ENCODE measurements around the gene ACAA2. TPM values are rescaled to one million over a fixed set of nuclear protein-coding genes. Genes with fewer than 3 reads are reported as not detected.

Gene ACAA2
- total and polyA plus RNA-seq, 10 of the 15 experiments (the other 5 are each of a cell fraction or from before 2014, with no cell fraction given), result 43.1 to 134 (median 64.6) TPM

DNA sequence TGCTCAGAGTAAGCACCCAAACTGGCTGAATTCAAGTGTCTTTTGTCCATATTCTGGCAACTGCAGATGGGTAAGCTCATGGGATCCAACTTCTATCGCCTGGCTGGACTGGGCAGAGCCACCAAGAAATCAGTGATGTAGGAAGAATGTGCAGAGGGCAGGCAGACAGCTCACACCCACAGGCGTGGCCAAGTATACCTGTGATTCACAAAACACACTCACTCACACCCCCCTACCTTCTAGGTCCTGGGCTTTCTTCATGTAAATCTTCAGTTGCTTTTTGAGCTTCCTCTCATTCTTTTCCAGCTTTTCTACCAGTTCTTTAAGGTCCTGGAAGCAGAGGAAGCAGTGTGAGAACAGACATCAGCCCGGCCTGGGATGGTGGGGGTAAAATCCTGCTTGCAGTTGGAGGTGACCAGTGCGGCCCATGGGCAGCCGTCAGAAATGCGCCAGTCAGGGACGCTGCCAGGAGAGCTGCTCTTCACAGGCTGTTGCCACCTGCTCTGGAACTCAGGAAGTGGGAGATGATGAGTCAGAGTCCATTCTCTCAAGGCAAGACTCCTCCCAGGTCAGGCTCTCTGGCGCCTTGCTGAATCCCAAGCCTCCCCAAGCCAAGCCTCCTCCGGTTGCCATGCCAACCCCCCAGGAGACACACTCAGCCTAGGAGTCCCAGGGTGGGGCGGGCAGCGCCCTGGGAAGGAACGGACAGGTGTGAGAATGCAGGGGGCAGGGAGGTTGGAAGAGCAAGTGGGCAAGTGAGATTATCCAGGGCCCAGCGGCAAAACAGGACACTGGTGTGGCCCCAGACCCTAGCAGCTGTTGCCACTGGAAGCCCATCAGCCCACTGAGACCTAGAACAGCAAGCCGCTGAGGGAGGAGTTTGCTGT, 36.2 kb upstream of the ACAA2 start:
- Histone ChIP-seq H3K9ac (ENCODE audit: control insufficient read depth, insufficient read depth, low read length) (no peak overlapping the region), H3K79me2 (ENCODE audit: control insufficient read depth, insufficient read depth, low read length) (no peaks in the 10 kb centered on the region), H3K4me1 (ENCODE audit: control insufficient read depth, insufficient read depth, low read length) (no peaks in the 10 kb centered on the region), H2AFZ (ENCODE audit: control insufficient read depth, low read depth, low read length) (no peak overlapping the region), H3K9me3 (replicated peaks; ENCODE audit: control insufficient read depth, insufficient read depth, low read length) (no peaks in the 10 kb centered on the region), H3K27ac (ENCODE audit: control insufficient read depth, insufficient read depth) (no peak overlapping the region), H3K27me3 (replicated peaks in 1 of 2; ENCODE audit: control insufficient read depth in 2 of 2, insufficient read depth in 2 of 2, low read length in 1 of 2) (peaks cover 0 to 3% of the 10 kb centered on the region in 2 experiments; a peak in 1 of 4 replicates), H3K4me3 (no peak overlapping the region), H3K4me2 (ENCODE audit: control insufficient read depth, insufficient read depth) (no peak overlapping the region), H4K20me1 (ENCODE audit: control insufficient read depth, insufficient read depth) (no peaks in the 10 kb centered on the region), H3K36me3 (ENCODE audit: control insufficient read depth in 2 of 2, insufficient read depth in 2 of 2, low read length in 1 of 2) (no peaks in the 10 kb centered on the region)
- CTCF ChIA-PET, result no interaction called here
- FAIRE-seq (no peak), DNase-seq (ENCODE audit: low read depth, low spot score) (no peak), ATAC-seq (no peak)
- SMC1A ChIA-PET (ENCODE audit: uncharacterized antibody, unreplicated experiment), result interaction anchor here (0.8 kb wide), 1 partner anchor 15 kb away, joined by 3 read pairs; no protein-coding TSS in a partner anchor
- no TSS peak for BruUV-seq (replicated peaks)
- WGBS (ENCODE audit: insufficient coverage, insufficient replicate concordance, low lambda C conversion rate, missing lambda C conversion rate), result 56% methylated on average over 14 of the region's 14 CpGs
- in situ Hi-C loops (cut with MboI) (no loop called here), intact Hi-C loops (cut with micrococcal nuclease; ENCODE audit: unreplicated experiment) (no loop called here)
- POLR2A ChIA-PET, result no interaction called here
- RAD21 ChIA-PET (ENCODE audit: unreplicated experiment), result no interaction called here
- TF ChIP-seq, protein P1, sequence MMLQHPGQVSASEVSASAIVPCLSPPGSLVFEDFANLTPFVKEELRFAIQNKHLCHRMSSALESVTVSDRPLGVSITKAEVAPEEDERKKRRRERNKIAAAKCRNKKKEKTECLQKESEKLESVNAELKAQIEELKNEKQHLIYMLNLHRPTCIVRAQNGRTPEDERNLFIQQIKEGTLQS (IDR thresholded peaks at IDR 0.05; ENCODE audit: borderline replicate concordance, extremely low read depth, low read depth, low read length), result no peak
- TF ChIP-seq BMI1 (IDR thresholded peaks at IDR 0.05; ENCODE audit: borderline replicate concordance), result no peak
- TF ChIP-seq, protein P2, sequence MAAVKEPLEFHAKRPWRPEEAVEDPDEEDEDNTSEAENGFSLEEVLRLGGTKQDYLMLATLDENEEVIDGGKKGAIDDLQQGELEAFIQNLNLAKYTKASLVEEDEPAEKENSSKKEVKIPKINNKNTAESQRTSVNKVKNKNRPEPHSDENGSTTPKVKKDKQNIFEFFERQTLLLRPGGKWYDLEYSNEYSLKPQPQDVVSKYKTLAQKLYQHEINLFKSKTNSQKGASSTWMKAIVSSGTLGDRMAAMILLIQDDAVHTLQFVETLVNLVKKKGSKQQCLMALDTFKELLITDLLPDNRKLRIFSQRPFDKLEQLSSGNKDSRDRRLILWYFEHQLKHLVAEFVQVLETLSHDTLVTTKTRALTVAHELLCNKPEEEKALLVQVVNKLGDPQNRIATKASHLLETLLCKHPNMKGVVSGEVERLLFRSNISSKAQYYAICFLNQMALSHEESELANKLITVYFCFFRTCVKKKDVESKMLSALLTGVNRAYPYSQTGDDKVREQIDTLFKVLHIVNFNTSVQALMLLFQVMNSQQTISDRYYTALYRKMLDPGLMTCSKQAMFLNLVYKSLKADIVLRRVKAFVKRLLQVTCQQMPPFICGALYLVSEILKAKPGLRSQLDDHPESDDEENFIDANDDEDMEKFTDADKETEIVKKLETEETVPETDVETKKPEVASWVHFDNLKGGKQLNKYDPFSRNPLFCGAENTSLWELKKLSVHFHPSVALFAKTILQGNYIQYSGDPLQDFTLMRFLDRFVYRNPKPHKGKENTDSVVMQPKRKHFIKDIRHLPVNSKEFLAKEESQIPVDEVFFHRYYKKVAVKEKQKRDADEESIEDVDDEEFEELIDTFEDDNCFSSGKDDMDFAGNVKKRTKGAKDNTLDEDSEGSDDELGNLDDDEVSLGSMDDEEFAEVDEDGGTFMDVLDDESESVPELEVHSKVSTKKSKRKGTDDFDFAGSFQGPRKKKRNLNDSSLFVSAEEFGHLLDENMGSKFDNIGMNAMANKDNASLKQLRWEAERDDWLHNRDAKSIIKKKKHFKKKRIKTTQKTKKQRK (IDR thresholded peaks at IDR 0.05; ENCODE audit: low read depth, low read length), result no peak
- TF ChIP-seq YBX1 (IDR thresholded peaks at IDR 0.05), result no peak
- no peak for TF ChIP-seq RFX5 (IDR thresholded peaks at IDR 0.05; ENCODE audit: low read depth, low read length)
- no peak for TF ChIP-seq HCFC1 (IDR thresholded peaks at IDR 0.05; ENCODE audit: low read length)
- TF ChIP-seq NRF1 (conservative IDR thresholded peaks at IDR 0.05; ENCODE audit: low read depth, low read length), result no peak
- no peak for TF ChIP-seq JUND (IDR thresholded peaks at IDR 0.05; ENCODE audit: low read depth, low read length)
- TF ChIP-seq, protein P3, sequence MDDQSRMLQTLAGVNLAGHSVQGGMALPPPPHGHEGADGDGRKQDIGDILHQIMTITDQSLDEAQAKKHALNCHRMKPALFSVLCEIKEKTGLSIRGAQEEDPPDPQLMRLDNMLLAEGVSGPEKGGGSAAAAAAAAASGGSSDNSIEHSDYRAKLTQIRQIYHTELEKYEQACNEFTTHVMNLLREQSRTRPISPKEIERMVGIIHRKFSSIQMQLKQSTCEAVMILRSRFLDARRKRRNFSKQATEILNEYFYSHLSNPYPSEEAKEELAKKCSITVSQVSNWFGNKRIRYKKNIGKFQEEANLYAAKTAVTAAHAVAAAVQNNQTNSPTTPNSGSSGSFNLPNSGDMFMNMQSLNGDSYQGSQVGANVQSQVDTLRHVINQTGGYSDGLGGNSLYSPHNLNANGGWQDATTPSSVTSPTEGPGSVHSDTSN (IDR thresholded peaks at IDR 0.05; ENCODE audit: insufficient replicate concordance, low read depth, low read length), result no peak
- no peak for TF ChIP-seq CREB1 (IDR thresholded peaks at IDR 0.05; ENCODE audit: low read depth)
- TF ChIP-seq IRF4 (IDR thresholded peaks at IDR 0.05; ENCODE audit: low read depth, low read length), result no peak
- TF ChIP-seq CHD1 (IDR thresholded peaks at IDR 0.05; ENCODE audit: low read depth, low read length), result no peak
- TF ChIP-seq EZH2 (IDR thresholded peaks at IDR 0.05; ENCODE audit: borderline replicate concordance, control insufficient read depth, low read depth, low read length), result no peak
- TF ChIP-seq, protein P4, sequence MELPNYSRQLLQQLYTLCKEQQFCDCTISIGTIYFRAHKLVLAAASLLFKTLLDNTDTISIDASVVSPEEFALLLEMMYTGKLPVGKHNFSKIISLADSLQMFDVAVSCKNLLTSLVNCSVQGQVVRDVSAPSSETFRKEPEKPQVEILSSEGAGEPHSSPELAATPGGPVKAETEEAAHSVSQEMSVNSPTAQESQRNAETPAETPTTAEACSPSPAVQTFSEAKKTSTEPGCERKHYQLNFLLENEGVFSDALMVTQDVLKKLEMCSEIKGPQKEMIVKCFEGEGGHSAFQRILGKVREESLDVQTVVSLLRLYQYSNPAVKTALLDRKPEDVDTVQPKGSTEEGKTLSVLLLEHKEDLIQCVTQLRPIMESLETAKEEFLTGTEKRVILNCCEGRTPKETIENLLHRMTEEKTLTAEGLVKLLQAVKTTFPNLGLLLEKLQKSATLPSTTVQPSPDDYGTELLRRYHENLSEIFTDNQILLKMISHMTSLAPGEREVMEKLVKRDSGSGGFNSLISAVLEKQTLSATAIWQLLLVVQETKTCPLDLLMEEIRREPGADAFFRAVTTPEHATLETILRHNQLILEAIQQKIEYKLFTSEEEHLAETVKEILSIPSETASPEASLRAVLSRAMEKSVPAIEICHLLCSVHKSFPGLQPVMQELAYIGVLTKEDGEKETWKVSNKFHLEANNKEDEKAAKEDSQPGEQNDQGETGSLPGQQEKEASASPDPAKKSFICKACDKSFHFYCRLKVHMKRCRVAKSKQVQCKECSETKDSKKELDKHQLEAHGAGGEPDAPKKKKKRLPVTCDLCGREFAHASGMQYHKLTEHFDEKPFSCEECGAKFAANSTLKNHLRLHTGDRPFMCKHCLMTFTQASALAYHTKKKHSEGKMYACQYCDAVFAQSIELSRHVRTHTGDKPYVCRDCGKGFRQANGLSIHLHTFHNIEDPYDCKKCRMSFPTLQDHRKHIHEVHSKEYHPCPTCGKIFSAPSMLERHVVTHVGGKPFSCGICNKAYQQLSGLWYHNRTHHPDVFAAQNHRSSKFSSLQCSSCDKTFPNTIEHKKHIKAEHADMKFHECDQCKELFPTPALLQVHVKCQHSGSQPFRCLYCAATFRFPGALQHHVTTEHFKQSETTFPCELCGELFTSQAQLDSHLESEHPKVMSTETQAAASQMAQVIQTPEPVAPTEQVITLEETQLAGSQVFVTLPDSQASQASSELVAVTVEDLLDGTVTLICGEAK (IDR thresholded peaks at IDR 0.05; ENCODE audit: borderline replicate concordance), result no peak
